Karpas-422 (cell line): Measurements from ENCODE around the gene C19orf44. TPM values are rescaled to one million over a fixed set of nuclear protein-coding genes. Genes with fewer than 3 reads are reported as not detected.
"Not testable (repeated sequence)": the region's sequence is repeated elsewhere in the genome, so short reads cannot be mapped to it uniquely, and the experiment has no call there.

ENCODE experiments used
- DNase-seq: peaks from one replicate; pipeline ENCODE4 v3.0.0-alpha.2; 2015
- H2AFZ ChIP-seq: fragments of 200-600 bp; sonication (generic); 2 replicates; pipeline ENCODE4 v1.6.1; 2014; ENCODE audit warnings: antibody characterized with exemption, low read length, mixed read lengths
- H3K27ac ChIP-seq: fragments of 200-600 bp; sonication (generic); 2 replicates; pipeline ENCODE4 v1.5.1; 2014; ENCODE audit warnings: mild to moderate bottlenecking, low read length, moderate library complexity
- H3K27me3 ChIP-seq: fragments of 200-600 bp; sonication (generic); 2 replicates; pipeline ENCODE4 v1.6.1; 2014; ENCODE audit warnings: low read length, mixed read lengths
- H3K36me3 ChIP-seq: fragments of 200-600 bp; sonication (generic); 2 replicates; pipeline ENCODE4 v1.6.1; 2014; ENCODE audit warnings: low read length, mixed read lengths; ENCODE audit not compliant: insufficient read depth
- H3K4me1 ChIP-seq: fragments of 200-600 bp; sonication (generic); 2 replicates; pipeline ENCODE4 v1.6.1; 2014; ENCODE audit warnings: mild to moderate bottlenecking, low read length, mixed read lengths
- H3K4me2 ChIP-seq: fragments of 200-600 bp; sonication (generic); 2 replicates; pipeline ENCODE4 v1.6.1; 2014; ENCODE audit warnings: low read length, low read depth, mild to moderate bottlenecking; ENCODE audit not compliant: poor library complexity, severe bottlenecking
- H3K4me3 ChIP-seq: fragments of 200-600 bp; sonication (generic); 2 replicates; pipeline ENCODE4 v1.5.1; 2014; ENCODE audit warnings: mild to moderate bottlenecking, antibody characterized with exemption, low read length, mixed read lengths
- H3K79me2 ChIP-seq: fragments of 200-600 bp; sonication (generic); 2 replicates; pipeline ENCODE4 v1.6.1; 2014; ENCODE audit warnings: mild to moderate bottlenecking, low read length, mixed read lengths
- H3K9ac ChIP-seq: fragments of 200-600 bp; sonication (generic); 2 replicates; pipeline ENCODE4 v1.6.0; 2014; ENCODE audit warnings: low read length
- H3K9me2 ChIP-seq: fragments of 200-600 bp; sonication (generic), shearing (Covaris generic); replicated peaks from 2 replicates; pipeline ENCODE4 v1.6.0; 2014; ENCODE audit warnings: mild to moderate bottlenecking, low read length, moderate library complexity; ENCODE audit not compliant: insufficient read depth
- H3K9me3 ChIP-seq: fragments of 300-700, 200-600 bp; sonication (generic); 2 replicates; pipeline ENCODE4 v1.6.1; 2014; ENCODE audit warnings: low read length, mixed read lengths
- H4K20me1 ChIP-seq: fragments of 200-600 bp; sonication (generic); 2 replicates; pipeline ENCODE4 v1.6.1; 2014; ENCODE audit warnings: mild to moderate bottlenecking, antibody characterized with exemption, low read length, low read depth; ENCODE audit not compliant: insufficient read depth
- total RNA-seq: library from RNA; depleted of rRNA; stranded (reverse); fragments of >200 nt; shearing (Covaris generic); gene quantifications from 2 replicates; pipeline ENCODE4 v1.2.3, GENCODE V29; 2014; ENCODE audit warnings: low replicate concordance

C19orf44 gene
- total RNA-seq, 1 experiment from 2014 or later = 4.7 TPM

GRCh38 chr19:16462757-16463250 lies 33.4 kb upstream of the C19orf44 start:
- no peak overlapping the region for H3K4me3 ChIP-seq
- H3K27me3 ChIP-seq = no peaks in the 10 kb centered on the region
- H3K9me3 ChIP-seq = no peaks in the 10 kb centered on the region
- no peak overlapping the region for H2AFZ ChIP-seq
- H3K4me1 ChIP-seq = peaks cover 68% of the 10 kb centered on the region
- no peaks in the 10 kb centered on the region for H3K9me2 ChIP-seq
- DNase-seq = no peak
- peaks cover 98% of the 10 kb centered on the region for H3K79me2 ChIP-seq
- peaks cover 47% of the 10 kb centered on the region for H4K20me1 ChIP-seq
- no peak overlapping the region for H3K4me2 ChIP-seq
- no peak overlapping the region for H3K9ac ChIP-seq
- 0 out of 2 replicates have a peak, but pooled peaks cover 7% of the 10 kb centered on the region for H3K36me3 ChIP-seq
- H3K27ac ChIP-seq = peak overlapping the region; percentile 60

- no peak overlapping the region for H3K4me2 ChIP-seq
- no peaks in the 10 kb centered on the region for H3K9me2 ChIP-seq
- DNase-seq = no peak
- H3K36me3 ChIP-seq = 0 out of 2 replicates have a peak, but pooled peaks cover 7% of the 10 kb centered on the region
- peak overlapping the region; percentile 60 for H3K27ac ChIP-seq
- H3K4me1 ChIP-seq = peaks cover 67% of the 10 kb centered on the region
- H3K27me3 ChIP-seq = no peaks in the 10 kb centered on the region
- no peak overlapping the region for H3K4me3 ChIP-seq
- H3K9me3 ChIP-seq = no peaks in the 10 kb centered on the region
- peaks cover 98% of the 10 kb centered on the region for H3K79me2 ChIP-seq
- peaks cover 47% of the 10 kb centered on the region for H4K20me1 ChIP-seq
- no peak overlapping the region for H2AFZ ChIP-seq
- H3K9ac ChIP-seq = no peak overlapping the region; the same call in 1 of the 2 replicates
These were observed 32.7 kb upstream of the C19orf44 start for GRCh38 chr19:16463341-16463990.

- no peaks in the 10 kb centered on the region for H3K27me3 ChIP-seq
- no peaks in the 10 kb centered on the region for H3K9me3 ChIP-seq
- no peak overlapping the region for H3K4me2 ChIP-seq
- no peaks in the 10 kb centered on the region for H3K9me2 ChIP-seq
- H4K20me1 ChIP-seq = peaks cover 44% of the 10 kb centered on the region
- no peak overlapping the region for H2AFZ ChIP-seq
- 0 out of 2 replicates have a peak, but pooled peaks cover 7% of the 10 kb centered on the region for H3K36me3 ChIP-seq
- no peak overlapping the region for H3K9ac ChIP-seq
- no peak overlapping the region for H3K4me3 ChIP-seq
- DNase-seq = no peak
- H3K27ac ChIP-seq = peak overlapping the region; percentile 25; the same call in 1 of the 2 replicates
- H3K79me2 ChIP-seq = peaks cover 98% of the 10 kb centered on the region
- peaks cover 67% of the 10 kb centered on the region for H3K4me1 ChIP-seq
These were observed 32.1 kb upstream of the C19orf44 start for GRCh38 chr19:16463991-16464575.

DNA sequence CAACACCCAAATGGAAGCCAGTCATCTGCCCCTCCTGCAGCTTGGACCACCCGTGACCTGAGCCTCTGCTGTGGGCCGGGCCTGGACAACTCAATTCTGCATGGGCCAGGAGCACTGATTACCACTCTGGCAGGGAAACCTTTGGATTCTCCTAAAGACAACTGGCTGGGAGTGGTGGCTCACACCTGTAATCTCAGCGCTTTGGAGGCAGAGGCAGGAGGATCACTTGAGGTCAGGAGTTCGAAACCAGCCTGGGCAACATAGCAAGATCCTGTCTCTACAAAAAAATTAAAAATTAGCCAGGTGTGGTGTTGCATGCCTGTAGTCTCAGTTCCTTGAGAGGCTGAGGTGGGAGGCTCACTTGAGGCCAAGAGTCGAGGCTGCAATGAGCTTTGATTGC lies 31.0 kb upstream of the C19orf44 start:
- Histone ChIP-seq H3K9ac (no peak overlapping the region), H3K27me3 (no peaks in the 10 kb centered on the region), H3K36me3 (0 out of 2 replicates have a peak, but pooled peaks cover 7% of the 10 kb centered on the region), H3K27ac (no peak overlapping the region), H3K4me3 (no peak overlapping the region), H3K9me2 (no peaks in the 10 kb centered on the region), H3K9me3 (no peaks in the 10 kb centered on the region), H3K79me2 (peaks cover 98% of the 10 kb centered on the region), H4K20me1 (peaks cover 42% of the 10 kb centered on the region), H3K4me1 (peaks cover 67% of the 10 kb centered on the region), H3K4me2 (no peak overlapping the region), H2AFZ (no peak overlapping the region)
- no peak for DNase-seq

DNA sequence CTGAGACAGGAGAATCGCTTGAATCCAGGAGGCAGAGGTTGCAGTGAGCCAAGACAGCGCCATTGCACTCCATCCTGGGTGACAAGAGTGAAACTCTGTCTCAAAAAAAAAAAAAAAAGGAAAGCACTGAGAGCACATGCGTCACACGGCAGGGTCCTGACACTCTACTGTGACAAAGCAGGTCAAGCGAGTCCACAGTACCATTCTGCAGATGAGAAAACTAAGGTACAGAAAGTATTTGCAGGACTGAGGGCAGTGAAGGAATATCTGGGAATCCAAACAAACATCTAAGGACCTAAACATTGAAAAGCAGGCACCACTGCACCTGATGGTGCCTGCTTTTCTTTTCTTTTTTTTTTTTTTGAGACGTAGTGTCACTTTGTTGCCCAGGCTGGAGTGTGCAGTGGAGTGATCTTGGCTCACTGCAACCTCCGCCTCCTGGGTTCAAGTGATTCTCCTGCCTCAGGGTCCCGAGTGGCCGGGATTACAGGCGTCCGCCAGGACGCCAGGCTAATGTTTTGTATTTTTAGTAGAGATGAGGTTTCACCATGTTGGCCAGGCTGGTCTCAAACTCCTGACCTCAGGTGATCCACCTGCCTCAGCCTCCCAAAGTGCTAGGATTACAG lies 29.3 kb upstream of the C19orf44 start:
- not testable (repeated sequence) for H3K4me3 ChIP-seq, H3K27ac ChIP-seq, DNase-seq, H3K9me2 ChIP-seq, H3K4me2 ChIP-seq, H3K27me3 ChIP-seq, H3K9ac ChIP-seq, H2AFZ ChIP-seq, H3K9me3 ChIP-seq, H3K36me3 ChIP-seq
- Histone ChIP-seq H3K4me1 (peaks cover 62% of the 10 kb centered on the region), H4K20me1 (peaks cover 41% of the 10 kb centered on the region), H3K79me2 (peaks cover 97% of the 10 kb centered on the region)

DNA sequence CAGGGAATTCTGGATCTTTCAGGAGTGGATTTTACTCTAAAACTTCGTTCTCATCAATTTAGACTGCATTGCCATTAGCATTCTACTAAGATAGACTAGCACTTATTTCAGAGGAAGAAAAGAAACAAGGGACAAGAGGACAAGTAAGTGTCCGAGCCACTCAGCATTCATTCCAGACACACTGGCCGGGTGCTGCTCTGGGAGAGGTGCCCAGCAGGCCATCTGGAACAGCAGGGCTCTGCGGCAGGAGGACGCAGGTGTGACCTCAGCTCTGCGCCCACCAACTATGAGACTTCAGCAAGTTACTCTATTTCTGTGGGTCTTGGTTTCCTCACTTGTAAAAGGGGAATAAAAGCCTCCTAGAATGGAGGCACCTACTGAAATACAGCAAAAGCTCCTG lies 28.6 kb upstream of the C19orf44 start:
- DNase-seq = no peak
- H3K27me3 ChIP-seq = no peaks in the 10 kb centered on the region
- H3K9me3 ChIP-seq = no peaks in the 10 kb centered on the region
- H2AFZ ChIP-seq = no peak overlapping the region
- H3K79me2 ChIP-seq = peaks cover 90% of the 10 kb centered on the region
- H3K36me3 ChIP-seq = 0 out of 2 replicates have a peak, but pooled peaks cover 7% of the 10 kb centered on the region
- peak overlapping the region; percentile 76 for H3K27ac ChIP-seq
- no peak overlapping the region for H3K4me3 ChIP-seq
- no peak overlapping the region for H3K4me2 ChIP-seq
- no peak overlapping the region for H3K9ac ChIP-seq
- peaks cover 40% of the 10 kb centered on the region for H4K20me1 ChIP-seq
- H3K4me1 ChIP-seq = peaks cover 62% of the 10 kb centered on the region
- H3K9me2 ChIP-seq = no peaks in the 10 kb centered on the region

DNA sequence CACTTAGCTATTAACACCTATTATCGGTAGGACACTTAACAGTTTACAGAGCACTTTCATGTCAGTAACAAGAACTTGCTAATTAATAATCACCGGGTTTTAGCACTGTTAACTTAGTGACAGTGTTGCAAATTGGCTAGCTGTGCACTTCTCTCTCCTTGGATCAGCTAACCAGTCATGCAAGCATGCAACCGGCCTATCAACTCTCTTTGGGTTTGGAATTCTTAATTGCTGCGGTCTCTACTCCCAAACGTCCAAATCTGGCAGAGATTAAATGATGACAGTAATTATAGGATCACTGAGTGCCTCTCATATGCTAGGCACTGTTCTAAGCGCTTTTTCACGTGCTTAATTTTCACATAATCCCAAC lies 25.7 kb upstream of the C19orf44 start:
- Histone ChIP-seq H3K27ac (peak overlapping the region; percentile 76), H3K27me3 (no peaks in the 10 kb centered on the region), H3K4me3 (peak overlapping the region; percentile 88), H2AFZ (no peak overlapping the region), H3K4me2 (peak overlapping the region; percentile 94), H4K20me1 (peaks cover 16% of the 10 kb centered on the region), H3K79me2 (peaks cover 61% of the 10 kb centered on the region), H3K36me3 (0 out of 2 replicates have a peak, but pooled peaks cover 2% of the 10 kb centered on the region), H3K9me2 (no peaks in the 10 kb centered on the region), H3K9ac (peak overlapping the region; percentile 99), H3K4me1 (peaks cover 40% of the 10 kb centered on the region), H3K9me3 (no peaks in the 10 kb centered on the region)
- DNase-seq = no peak
